ENCODE data around the gene MAST1. TPM values are rescaled to one million over a fixed set of nuclear protein-coding genes. Genes with fewer than 3 reads are reported as not detected.

The MAST1 gene
- total RNA-seq, 4 donors from 2014 or later, result 0.50 to 0.91 (median 0.76) TPM

DNA sequence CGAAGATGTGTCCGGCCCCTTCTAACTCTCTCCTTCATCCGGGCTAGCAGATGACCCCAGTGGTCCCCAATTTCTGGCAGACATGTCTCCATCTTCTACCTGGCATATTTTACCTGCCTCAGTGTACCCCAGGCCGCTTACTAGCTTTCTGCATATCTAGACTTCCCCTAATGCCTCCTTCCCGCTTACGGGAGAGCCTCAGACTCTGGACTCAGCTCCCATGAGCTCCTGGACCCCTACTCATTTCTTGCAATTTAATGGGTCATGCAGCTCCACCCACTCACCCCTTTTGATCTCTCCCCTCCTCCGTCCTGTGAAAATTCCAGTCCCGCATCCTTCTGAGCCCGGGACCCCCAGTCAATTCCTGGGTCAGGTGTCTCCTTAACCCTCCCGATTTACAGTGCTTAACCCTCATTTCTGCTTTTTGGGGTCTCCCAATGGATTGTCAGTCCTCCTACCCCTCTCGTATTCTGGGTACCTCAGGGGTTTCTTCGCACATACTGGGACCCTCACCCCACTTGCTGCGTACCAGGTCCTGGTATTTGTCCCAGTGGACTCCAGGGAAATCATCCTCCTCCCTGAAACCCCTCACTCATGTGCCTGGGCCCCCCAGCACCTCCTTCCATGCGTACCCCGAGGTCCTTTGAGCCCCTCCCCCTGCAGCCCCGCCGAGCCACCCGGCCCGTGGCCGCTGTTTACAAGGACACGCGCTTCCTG is 47.5 kb upstream of the MAST1 start:
- DNase-seq (ENCODE audit: extremely low spot score), result no peak
- peak overlapping the region; percentile 97 to 99 (median 99) for H3K27ac ChIP-seq (replicated peaks in 1 of 4)
- no peaks in the 10 kb centered on the region for H3K27me3 ChIP-seq
- 1% methylated on average over 22 of the region's 22 CpGs for WGBS
- H3K36me3 ChIP-seq, result peaks cover 0 to 10% (median 0%) of the 10 kb centered on the region in 4 donors
- peaks cover 42 to 64% (median 62%) of the 10 kb centered on the region in 4 donors for H3K4me1 ChIP-seq
- peaks cover 0 to 3% (median 0%) of the 10 kb centered on the region in 4 donors for H3K9me3 ChIP-seq
- intact Hi-C loops (cut with DNase I), result no loop called here
- H3K4me3 ChIP-seq, result peak overlapping the region; percentile 87 to 97 (median 90)
- TF ChIP-seq POLR2AphosphoS5 (IDR thresholded peaks at IDR 0.05) (no peak), EP300 (IDR thresholded peaks at IDR 0.05) (peak; percentile 98)

DNA sequence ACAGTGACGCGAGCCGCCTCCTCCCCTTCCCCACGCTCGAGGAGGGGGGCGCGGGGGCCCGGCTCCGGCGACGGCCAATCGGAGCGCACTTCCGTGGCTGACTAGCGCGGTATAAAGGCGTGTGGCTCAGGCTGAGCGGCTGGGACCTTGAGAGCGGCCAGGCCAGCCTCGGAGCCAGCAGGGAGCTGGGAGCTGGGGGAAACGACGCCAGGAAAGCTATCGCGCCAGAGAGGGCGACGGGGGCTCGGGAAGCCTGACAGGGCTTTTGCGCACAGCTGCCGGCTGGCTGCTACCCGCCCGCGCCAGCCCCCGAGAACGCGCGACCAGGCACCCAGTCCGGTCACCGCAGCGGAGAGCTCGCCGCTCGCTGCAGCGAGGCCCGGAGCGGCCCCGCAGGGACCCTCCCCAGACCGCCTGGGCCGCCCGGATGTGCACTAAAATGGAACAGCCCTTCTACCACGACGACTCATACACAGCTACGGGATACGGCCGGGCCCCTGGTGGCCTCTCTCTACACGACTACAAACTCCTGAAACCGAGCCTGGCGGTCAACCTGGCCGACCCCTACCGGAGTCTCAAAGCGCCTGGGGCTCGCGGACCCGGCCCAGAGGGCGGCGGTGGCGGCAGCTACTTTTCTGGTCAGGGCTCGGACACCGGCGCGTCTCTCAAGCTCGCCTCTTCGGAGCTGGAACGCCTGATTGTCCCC is 46.8 kb upstream of the MAST1 start, which contains the start of gene JUNB:
Gene JUNB (plus strand): TSS at position 142 of the 706 bp plus-strand sequence. CDS start 286 bp downstream, at position 428.
- Histone ChIP-seq H3K36me3 (peaks cover 0 to 10% (median 0%) of the 10 kb centered on the region in 4 donors), H3K4me3 (peak within 1 kb of the TSS; percentile 87 to 97 (median 90)), H3K27me3 (no peaks in the 10 kb centered on the region), H3K4me1 (peaks cover 46 to 64% (median 62%) of the 10 kb centered on the region in 4 donors), H3K27ac (replicated peaks in 1 of 4) (peak within 1 kb of the TSS; percentile 97 to 99 (median 99)), H3K9me3 (peaks cover 0 to 3% (median 0%) of the 10 kb centered on the region in 4 donors)
- peak; percentile 99 for DNase-seq (ENCODE audit: extremely low spot score)
- TF ChIP-seq POLR2AphosphoS5 (IDR thresholded peaks at IDR 0.05), result peak in 1 of 2 donors; percentile 100
- no peak for TF ChIP-seq EP300 (IDR thresholded peaks at IDR 0.05)
- TF ChIP-seq, protein P1, sequence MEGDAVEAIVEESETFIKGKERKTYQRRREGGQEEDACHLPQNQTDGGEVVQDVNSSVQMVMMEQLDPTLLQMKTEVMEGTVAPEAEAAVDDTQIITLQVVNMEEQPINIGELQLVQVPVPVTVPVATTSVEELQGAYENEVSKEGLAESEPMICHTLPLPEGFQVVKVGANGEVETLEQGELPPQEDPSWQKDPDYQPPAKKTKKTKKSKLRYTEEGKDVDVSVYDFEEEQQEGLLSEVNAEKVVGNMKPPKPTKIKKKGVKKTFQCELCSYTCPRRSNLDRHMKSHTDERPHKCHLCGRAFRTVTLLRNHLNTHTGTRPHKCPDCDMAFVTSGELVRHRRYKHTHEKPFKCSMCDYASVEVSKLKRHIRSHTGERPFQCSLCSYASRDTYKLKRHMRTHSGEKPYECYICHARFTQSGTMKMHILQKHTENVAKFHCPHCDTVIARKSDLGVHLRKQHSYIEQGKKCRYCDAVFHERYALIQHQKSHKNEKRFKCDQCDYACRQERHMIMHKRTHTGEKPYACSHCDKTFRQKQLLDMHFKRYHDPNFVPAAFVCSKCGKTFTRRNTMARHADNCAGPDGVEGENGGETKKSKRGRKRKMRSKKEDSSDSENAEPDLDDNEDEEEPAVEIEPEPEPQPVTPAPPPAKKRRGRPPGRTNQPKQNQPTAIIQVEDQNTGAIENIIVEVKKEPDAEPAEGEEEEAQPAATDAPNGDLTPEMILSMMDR (IDR thresholded peaks at IDR 0.05), result no peak
- peak; percentile 100 for TF ChIP-seq POLR2A (IDR thresholded peaks at IDR 0.05; ENCODE audit: low read depth)
- intact Hi-C loops (cut with DNase I), result no loop called here
- WGBS, result 0% methylated on average over 4 of the region's 73 CpGs

DNA sequence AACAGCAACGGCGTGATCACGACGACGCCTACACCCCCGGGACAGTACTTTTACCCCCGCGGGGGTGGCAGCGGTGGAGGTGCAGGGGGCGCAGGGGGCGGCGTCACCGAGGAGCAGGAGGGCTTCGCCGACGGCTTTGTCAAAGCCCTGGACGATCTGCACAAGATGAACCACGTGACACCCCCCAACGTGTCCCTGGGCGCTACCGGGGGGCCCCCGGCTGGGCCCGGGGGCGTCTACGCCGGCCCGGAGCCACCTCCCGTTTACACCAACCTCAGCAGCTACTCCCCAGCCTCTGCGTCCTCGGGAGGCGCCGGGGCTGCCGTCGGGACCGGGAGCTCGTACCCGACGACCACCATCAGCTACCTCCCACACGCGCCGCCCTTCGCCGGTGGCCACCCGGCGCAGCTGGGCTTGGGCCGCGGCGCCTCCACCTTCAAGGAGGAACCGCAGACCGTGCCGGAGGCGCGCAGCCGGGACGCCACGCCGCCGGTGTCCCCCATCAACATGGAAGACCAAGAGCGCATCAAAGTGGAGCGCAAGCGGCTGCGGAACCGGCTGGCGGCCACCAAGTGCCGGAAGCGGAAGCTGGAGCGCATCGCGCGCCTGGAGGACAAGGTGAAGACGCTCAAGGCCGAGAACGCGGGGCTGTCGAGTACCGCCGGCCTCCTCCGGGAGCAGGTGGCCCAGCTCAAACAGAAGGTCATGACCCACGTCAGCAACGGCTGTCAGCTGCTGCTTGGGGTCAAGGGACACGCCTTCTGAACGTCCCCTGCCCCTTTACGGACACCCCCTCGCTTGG is 46.1 kb upstream of the MAST1 start:
- peaks cover 38 to 60% (median 58%) of the 10 kb centered on the region in 4 donors for H3K4me1 ChIP-seq
- intact Hi-C loops (cut with DNase I), result no loop called here
- TF ChIP-seq EP300 (IDR thresholded peaks at IDR 0.05) (no peak), POLR2AphosphoS5 (IDR thresholded peaks at IDR 0.05) (peak in 1 of 2 donors; percentile 80)
- DNase-seq (ENCODE audit: extremely low spot score), result no peak
- H3K4me3 ChIP-seq, result peak overlapping the region; percentile 87 to 97 (median 90)
- under 1% methylated on average over 19 of the region's 84 CpGs for WGBS
- H3K27ac ChIP-seq (replicated peaks in 1 of 4), result peak overlapping the region; percentile 97 to 99 (median 99)
- no peaks in the 10 kb centered on the region for H3K27me3 ChIP-seq
- H3K9me3 ChIP-seq, result peaks cover 0 to 3% (median 0%) of the 10 kb centered on the region in 4 donors
- peaks cover 0 to 15% (median 3%) of the 10 kb centered on the region in 4 donors for H3K36me3 ChIP-seq

DNA sequence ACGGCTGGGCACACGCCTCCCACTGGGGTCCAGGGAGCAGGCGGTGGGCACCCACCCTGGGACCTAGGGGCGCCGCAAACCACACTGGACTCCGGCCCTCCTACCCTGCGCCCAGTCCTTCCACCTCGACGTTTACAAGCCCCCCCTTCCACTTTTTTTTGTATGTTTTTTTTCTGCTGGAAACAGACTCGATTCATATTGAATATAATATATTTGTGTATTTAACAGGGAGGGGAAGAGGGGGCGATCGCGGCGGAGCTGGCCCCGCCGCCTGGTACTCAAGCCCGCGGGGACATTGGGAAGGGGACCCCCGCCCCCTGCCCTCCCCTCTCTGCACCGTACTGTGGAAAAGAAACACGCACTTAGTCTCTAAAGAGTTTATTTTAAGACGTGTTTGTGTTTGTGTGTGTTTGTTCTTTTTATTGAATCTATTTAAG is 45.4 kb upstream of the MAST1 start:
- intact Hi-C loops (cut with DNase I), result no loop called here
- Histone ChIP-seq H3K4me3 (peak overlapping the region; percentile 87 to 97 (median 90)), H3K9me3 (peaks cover 0 to 3% (median 0%) of the 10 kb centered on the region in 4 donors), H3K36me3 (peaks cover 0 to 17% (median 4%) of the 10 kb centered on the region in 4 donors), H3K27ac (replicated peaks in 1 of 4) (peak overlapping the region; percentile 97 to 99 (median 99)), H3K4me1 (peaks cover 34 to 54% (median 52%) of the 10 kb centered on the region in 4 donors), H3K27me3 (no peaks in the 10 kb centered on the region)
- no peak for TF ChIP-seq POLR2A (IDR thresholded peaks at IDR 0.05; ENCODE audit: low read depth)
- TF ChIP-seq EP300 (IDR thresholded peaks at IDR 0.05), result no peak
- TF ChIP-seq, protein P1 (IDR thresholded peaks at IDR 0.05), result no peak
- TF ChIP-seq POLR2AphosphoS5 (IDR thresholded peaks at IDR 0.05), result no peak
- under 1% methylated on average over 22 of the region's 22 CpGs for WGBS
- no peak for DNase-seq (ENCODE audit: extremely low spot score)
